ENCODE measurements around the gene FBXO3.
"Not testable (repeated sequence)": the region's sequence is repeated elsewhere in the genome, so short reads cannot be mapped to it uniquely, and the experiment has no call there.

FBXO3 gene

GRCh38 chr11:33772300-33772699 lies 2.0 kb downstream of the FBXO3 start:
- DNase-seq = no peak

- no peak for DNase-seq
Measured at GRCh38 chr11:33770236-33770635, 4.1 kb downstream of the FBXO3 start.

GRCh38 chr11:33769542-33769941 lies 4.8 kb downstream of the FBXO3 start:
- DNase-seq = no peak

- no peak for DNase-seq
Measured at GRCh38 chr11:33767624-33768023, 6.7 kb downstream of the FBXO3 start.

- DNase-seq = no peak
Measured at GRCh38 chr11:33766085-33766484, 8.2 kb downstream of the FBXO3 start.

GRCh38 chr11:33761471-33761870 lies 12.8 kb downstream of the FBXO3 start:
- DNase-seq = no peak

- no peak for DNase-seq
Measured at GRCh38 chr11:33753304-33753967, 20.9 kb downstream of the FBXO3 start.

- no peak for DNase-seq
Measured at GRCh38 chr11:33751878-33752277, 22.4 kb downstream of the FBXO3 start.

- DNase-seq = no peak
Measured at GRCh38 chr11:33747979-33748378, 26.3 kb downstream of the FBXO3 start.

GRCh38 chr11:33743291-33743690 lies 31.0 kb downstream of the FBXO3 start:
- DNase-seq = no peak

- peak in 1 of 2 donors; percentile 49 for DNase-seq
Measured at GRCh38 chr11:33742249-33742851, 32.0 kb downstream of the FBXO3 start.

GRCh38 chr11:33741806-33742205 lies 32.5 kb downstream of the FBXO3 start:
- DNase-seq = no peak

- DNase-seq = no peak
Measured at GRCh38 chr11:33737362-33737821, 36.9 kb downstream of the FBXO3 start.

GRCh38 chr11:33736148-33736812 lies 38.0 kb downstream of the FBXO3 start, which contains the start of gene CD59:
TSS of gene CD59 (minus strand) at chr11:33736423. CDS start at chr11:33722445, 13,978 bp downstream.
- peak; percentile 81 to 84 for DNase-seq

GRCh38 chr11:33735271-33736147 lies 38.8 kb downstream of the FBXO3 start:
- no peak for DNase-seq

GRCh38 chr11:33734441-33735270 lies 39.7 kb downstream of the FBXO3 start:
- DNase-seq = no peak

- no peak for DNase-seq
Measured at GRCh38 chr11:33733980-33734379, 40.3 kb downstream of the FBXO3 start.

GRCh38 chr11:33731723-33732531 lies 42.4 kb downstream of the FBXO3 start:
- DNase-seq = peak in 1 of 2 donors; percentile 31

- no peak for DNase-seq
Measured at GRCh38 chr11:33730716-33731115, 43.6 kb downstream of the FBXO3 start.

GRCh38 chr11:33729072-33729664 lies 45.2 kb downstream of the FBXO3 start:
- DNase-seq = not testable (repeated sequence)

- not testable (repeated sequence) for DNase-seq
Measured at GRCh38 chr11:33727539-33727938, 46.8 kb downstream of the FBXO3 start.

Data from hippocampal formation (tissue), 2 donors.